Muscle of arm (tissue), 12 donors: ENCODE results near the gene PRPF6. TPM values are rescaled to one million over a fixed set of nuclear protein-coding genes. Genes with fewer than 3 reads are reported as not detected.
A peak's percentile ranks its signal among the peaks of the same experiment; 100 is the strongest.

Experiments
- DNase-seq: peaks from one replicate; pipeline ENCODE4 v3.0.0-alpha.2; 2013
- polyA plus RNA-seq, 12 donors: library from polyadenylated mRNA; unstranded; fragments of 120-200 nt; gene quantifications; one replicate each; pipeline ENCODE4 v1.2.1, GENCODE V29; 2013; ENCODE audit not compliant: insufficient read length in 12 of 12

Gene PRPF6
- polyA plus RNA-seq, 12 donors = 39.8 to 62.5 (median 50.7) TPM; not detected in 1

DNA sequence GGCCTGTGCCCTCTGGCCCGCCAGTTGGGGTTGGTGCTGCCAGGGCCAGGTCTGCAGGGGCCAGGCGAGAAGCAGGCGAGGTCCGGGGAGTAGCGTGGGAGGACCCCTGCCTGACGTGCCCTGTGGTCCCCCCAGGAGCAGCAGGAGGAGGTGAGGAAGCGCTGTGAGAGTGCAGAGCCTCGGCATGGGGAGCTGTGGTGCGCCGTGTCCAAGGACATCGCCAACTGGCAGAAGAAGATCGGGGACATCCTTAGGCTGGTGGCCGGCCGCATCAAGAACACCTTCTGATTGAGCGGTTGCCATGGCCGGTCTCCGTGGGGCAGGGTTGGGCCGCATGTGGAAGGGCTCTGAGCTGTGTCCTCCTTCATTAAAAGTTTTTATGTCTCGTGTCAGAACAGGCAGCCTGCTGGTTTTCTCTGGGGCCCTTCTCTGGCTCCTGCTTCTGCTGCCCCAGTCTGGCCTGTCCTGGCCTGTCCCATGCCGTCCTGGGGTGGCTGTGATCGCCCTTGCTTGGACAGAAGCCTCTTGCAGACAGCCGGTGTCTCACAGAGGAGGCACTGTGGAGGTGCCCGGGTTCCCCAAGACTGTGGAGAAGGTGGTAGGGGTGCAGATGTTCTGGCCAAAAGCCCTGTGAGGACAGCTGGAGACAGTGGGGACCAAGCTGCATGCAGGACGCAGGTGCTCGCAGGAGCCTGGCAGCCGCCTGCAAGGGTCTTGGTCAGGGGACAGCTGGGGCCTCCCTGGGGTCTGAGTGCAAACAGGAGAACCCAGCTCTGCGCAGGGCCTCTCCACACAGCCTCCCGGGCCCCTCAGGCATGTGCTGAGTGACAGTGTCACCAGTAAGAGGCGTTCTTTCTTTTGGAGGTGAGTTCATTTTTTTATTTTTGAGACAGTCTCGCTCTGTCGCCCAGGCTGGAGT is 52.0 kb downstream of the PRPF6 start:
- DNase-seq = no peak

DNA sequence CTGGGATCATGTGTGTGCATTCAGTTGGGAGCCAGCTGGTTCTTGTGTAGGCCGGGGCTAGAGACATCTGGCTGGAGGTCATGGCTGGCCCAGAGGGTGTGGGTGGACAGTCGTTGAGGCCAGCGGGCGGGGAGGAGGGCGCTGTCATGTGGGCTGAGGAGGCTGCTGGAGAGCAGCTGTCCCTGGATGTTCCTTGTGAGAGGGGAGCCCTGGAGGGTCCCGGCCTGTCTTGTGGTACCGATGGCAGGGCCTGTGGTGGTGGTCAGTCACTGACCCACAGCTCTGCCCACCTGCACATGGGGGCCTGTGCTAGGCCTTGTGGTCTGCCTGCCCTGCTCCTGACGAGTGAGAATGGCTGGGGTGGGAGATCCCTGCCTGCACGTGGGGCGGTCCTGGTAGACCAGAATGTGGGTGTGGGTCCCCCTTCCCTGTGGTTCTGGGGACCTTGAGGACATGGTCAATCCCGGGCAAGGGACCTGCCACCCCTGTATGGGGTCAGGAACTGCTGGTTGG is 53.1 kb downstream of the PRPF6 start:
- DNase-seq = no peak

DNA sequence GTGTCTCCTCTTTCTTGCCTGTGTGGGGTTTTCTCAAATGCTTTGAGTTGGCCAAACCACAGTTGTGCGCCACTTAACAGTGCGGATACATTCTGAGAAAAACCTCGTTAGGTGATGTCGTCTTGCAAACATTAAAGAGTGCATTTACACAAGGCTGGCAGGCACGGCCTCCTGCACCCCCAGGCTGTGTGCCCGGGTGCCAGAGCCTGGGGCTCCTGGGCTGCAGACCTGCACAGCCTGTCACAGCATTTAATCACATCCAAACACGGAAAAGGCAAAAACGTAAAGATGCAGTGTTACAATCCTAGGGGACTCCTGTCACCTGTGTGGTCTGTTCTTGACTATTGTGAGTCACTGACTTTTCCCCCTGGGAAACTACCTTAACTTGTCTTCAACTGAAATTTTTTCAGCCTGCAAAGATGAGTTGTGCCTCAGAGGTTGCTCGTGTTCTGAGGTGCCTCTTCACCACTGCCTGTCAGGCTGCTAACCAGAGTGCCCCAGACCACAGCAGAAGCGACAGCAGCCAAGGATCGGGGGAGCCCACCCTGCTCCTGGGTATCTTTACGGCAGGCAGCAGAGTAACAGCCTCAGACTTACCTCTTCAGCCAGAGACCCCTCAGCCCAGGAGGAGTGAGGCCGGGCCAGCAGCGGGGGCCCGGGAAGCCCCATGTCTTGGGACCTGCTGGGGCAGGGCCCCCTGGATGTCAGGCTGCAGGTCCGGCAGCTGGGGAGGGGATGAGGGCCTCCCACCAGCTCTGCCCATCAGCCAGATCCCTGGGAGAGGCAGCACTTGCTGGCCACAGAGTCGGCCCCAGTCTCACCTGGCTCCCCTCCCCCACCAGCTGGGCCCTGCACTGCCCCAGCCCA is 54.4 kb downstream of the PRPF6 start:
- no peak for DNase-seq

DNA sequence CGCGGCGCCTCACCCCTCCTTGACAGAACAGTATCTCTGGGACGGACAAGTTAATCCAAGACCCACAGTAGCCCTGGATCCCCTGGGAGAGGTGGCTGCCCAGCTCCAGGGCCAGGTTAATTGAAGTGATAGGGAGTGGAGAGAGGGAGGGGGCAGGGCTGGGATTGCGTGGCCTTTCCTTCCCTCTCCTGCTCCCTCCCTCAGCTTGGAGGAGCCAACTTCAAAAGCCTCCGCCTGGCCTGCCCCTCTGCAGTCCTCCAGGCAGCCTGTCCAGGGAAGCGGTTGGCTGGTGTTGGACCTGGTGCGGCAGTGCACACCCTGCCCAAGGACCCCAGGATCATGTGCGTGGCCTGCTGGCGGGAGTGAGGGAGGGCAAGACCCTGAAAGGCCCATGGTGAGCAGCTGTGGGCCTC is 55.0 kb downstream of the PRPF6 start, which contains the start of gene C20orf204:
TSS of gene C20orf204 (plus strand) at position 250 of the 413 bp plus-strand sequence. CDS start at position 392, 142 bp downstream.
- DNase-seq = no peak

DNA sequence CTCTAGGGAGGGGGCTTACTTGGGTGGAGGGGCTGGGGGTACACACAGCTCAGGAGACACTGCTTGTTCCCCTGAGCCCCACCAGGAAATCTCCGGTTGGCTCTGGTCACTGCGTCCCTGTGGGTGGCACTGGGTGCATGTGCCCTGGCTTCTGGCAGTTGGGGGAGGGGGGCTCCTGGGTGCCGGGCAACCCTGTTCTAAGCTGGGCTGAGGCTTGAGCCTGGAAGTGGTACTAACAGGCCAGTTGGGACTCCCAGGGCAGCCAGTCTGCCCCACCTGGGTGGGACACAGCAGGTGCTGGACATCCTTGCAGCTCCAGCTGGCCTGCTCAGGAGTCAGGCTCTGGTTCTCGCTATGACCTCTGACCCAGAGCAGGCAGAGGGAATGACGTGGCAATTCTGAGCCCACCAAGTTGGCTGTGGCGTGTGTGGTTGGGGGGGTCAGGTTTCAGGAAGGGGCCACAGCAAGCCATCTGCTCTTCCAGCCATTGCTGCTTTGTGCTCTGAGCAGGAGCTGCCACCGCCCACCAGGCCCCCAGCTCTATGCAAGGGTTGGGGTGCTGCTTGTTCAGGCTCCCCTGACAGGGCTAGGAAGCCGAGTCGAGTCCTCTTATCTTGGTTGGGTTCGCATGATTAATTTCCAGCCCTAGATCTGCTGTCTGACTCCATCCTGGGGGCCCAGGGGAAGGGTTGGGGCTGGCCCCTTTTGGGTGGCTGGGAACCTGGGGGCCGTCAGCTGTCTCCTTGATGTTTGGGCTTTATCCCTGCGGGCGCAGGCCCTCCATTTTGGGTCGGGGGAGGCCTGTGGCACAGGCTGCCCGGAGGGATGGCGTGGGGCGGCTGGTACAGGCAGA is 55.6 kb downstream of the PRPF6 start:
- no peak for DNase-seq

DNA sequence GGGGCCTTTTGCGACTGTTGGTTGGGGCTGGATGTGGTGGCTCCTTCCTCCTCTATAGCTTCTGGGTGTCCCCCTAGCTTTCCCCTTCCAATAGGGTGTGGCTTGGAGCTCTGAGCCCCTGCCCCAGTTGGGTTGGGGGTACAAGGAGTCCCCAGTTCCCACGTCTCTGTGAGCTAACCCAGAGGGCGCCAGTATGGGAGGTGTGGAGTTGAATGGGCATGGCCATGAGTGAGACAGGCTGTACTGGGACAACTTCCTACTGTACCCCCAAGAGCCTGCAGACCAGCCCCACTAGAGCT is 56.2 kb downstream of the PRPF6 start:
- DNase-seq = no peak

DNA sequence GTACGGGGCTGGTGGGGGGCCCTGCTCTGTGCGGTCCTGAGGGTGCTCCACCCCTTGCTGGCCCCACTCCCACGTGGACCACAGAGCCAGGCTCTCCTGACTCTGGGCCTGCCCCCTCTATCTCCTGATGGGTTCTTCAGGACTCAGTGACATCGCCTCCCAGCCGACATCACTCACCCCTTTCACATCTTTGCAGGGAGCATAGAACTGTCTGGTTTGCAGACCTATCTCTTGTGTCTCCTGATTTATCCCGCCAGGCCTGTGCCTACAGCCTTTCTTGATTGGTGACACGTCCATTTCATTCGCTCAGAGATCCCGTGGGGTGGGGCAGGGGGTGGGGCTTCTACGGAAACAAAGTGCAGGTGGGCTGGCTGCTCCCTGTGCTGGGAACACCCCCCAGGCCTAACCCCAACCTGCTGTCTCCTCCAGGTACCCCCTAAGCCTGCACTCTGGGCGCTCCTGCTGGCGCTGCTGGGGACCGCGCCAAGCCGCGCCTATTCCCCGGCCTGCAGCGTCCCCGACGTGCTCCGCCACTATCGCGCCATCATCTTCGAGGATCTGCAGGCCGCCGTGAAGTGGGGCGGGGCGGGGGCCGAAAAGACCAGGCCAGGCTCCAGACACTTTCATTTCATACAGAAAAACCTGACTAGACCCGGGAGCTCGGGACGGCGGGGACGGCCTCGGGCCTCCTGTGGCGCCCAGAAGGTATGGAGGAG is 56.7 kb downstream of the PRPF6 start:
- DNase-seq = no peak

DNA sequence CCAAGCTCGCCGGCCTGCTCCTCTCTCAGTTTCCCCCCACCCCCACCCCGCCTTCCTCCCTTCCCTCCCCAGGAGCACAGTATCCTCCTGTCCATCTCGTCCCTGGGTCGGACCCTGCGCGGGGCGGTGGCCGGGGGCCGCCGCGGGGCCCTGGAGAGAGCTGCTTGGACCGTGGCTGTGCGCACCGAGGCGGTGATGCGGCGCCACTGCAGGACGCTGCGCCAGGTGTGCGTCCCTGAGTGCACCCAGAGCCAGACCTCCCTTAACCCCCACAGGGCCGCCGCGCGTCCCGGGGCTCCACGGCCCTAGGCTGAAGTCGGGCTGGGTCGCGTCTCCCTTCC is 57.3 kb downstream of the PRPF6 start:
- DNase-seq = no peak

DNA sequence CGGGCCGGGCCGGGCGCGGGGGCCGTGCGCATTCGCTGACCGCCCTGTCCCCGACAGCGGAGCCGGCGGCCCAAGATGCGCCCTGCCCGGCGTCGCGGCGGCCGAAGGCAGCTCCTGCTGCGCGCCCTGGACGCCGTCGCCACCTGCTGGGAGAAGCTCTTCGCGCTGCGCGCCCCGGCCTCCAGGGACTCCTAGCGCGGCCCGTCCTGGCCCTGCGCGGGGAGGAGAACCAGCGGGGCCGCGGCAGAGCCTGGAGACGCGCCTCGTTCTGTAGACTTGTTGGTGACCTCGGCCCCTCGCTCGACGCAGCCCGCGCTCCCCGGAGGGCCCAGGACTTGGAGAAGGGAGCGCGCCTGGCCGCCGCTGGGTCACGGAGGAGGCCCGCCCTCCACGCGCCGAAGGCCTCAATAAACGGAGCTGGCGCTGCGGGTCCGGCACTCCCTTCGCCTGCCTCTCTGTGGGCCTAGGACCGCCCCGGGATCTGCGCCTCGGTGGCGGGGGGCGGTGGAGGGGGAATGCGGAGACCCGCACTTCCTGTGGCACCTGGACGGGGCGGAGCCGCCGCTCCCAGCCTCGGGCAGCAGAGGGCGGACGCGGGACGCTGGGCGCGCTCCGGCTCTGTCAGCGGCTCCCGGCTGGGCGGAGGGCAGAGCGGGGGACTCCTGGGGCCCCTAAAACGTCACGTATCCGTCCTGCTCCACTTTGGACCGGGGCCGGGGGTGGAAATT is 57.8 kb downstream of the PRPF6 start:
- peak; percentile 53 for DNase-seq

DNA sequence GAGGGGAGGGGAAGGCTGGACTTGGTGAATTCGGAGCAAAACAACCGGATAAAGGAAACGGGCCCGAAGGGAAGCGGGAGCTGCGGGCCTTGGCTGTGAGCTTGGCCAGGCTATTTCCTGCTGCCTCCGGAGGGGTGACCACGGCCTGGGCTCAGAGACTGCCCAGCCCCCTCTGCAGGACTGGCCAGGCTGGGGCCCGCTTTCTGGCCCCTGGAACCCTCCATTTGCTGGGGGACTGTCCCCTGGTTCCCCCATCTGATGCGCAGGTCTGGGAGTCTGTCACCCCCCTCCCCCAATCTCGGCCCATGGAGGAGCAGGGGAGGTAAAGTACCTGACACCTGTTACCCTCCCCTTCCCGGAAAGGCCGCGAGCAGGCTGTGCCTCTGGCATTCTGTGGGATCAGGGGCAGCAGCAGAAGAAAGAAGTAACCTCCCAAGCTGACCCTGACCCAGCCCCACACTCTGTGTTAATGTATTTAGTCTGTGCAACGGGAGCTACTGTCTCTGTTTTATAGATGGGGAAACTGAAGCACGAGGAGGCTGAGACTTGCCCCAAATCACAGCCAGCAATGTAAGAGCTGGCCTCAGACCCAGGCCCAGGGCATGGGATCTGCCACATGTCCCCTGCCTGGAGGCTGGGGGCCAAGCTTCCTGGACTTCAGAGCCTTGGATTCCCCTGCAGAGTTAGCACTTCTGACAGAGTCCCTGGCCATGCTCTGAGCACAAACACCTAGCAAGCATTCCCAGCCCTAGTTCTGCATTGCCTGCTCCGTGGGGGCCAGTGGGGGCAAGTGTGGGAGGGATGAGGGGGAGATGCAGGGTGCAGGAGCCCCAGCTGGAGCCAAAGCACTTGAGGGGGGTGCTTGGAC is 58.6 kb downstream of the PRPF6 start:
- DNase-seq = no peak

DNA sequence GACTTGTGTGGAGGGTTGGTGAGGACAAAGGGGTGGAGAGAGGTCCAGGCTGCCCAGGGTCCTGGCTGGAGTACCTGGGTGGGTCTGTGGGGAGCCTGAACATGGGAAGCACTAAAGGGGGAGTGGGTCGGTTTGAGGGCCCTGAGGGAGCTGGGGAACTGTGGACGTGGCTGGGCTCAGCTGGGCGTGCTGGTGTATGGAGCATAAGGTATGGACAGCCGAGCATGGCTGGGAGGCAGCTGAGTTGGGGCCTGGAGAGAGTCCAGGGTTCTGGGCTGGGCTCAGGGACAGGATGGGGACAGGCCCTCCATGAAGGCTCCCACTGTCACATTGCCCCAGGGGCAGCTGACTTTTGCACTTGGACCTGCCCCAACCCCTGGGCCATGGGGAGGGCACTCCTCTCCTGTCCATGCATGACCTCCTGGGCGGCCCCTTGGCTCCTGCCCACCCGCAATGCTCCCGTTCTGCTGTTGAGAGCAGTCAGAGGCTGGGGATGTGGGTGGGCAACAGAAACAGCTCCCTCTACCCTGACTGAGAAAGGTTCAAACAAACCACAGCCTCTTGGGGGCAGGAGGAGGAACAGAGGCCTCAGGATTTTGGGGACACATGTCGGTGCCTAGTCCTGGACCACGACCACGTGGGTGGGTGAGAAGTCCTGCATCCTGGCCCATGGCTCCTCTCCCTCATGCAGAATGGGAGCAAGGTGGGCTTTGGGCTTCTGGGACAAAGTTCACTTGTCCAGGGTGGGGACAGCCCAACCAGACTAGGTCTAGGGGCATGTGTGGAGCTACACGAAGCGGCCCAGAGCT is 59.5 kb downstream of the PRPF6 start:
- DNase-seq = no peak

DNA sequence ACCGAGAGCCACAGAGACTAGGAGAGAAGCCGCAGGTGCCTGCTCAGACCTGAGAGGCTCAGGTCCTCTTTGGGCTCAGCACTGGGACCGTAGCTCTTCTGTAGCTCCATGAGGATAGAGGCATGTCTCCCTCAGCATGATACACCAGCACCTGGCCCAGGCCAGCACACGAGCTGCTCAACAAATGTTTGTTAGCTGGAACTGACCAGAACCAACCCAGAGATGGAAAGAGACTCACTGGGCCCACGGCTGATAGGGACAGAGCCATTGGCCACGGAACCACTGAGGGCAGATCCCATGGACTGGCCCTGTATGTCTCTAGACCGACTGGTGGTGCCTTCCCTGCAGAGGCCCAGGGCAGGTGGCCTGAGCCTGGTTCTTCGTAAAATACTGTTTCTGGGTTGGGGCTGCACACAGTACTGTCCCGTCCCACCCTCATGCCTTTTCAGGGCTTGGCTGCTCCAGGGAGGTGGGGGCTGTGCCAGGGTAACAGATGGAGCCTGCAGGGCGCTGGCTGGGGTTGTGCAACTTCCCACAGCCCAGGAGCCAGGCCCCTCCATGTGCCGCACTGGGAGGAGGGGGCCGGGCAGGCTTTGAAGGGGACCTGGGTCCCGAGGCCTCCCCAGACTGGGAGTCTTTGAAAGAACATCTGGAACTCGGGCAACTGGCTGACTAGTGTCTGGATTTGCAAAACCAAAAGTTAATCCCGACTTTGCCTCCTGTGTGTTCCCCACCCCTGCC is 60.3 kb downstream of the PRPF6 start:
- DNase-seq = no peak

DNA sequence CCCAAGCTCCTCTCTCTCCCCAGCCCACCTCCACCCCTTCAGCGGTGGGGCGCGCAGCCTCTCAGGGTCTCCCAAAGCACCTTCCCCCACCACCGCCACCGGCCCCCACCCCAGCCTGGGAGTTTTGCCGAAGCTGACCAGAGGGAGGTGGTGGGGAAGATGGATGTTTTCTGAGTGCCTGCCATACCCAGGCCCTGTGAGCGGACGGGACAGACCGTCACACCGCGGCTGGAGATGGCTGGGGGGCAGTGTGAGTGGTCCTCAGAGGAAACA is 60.8 kb downstream of the PRPF6 start:
- no peak for DNase-seq

DNA sequence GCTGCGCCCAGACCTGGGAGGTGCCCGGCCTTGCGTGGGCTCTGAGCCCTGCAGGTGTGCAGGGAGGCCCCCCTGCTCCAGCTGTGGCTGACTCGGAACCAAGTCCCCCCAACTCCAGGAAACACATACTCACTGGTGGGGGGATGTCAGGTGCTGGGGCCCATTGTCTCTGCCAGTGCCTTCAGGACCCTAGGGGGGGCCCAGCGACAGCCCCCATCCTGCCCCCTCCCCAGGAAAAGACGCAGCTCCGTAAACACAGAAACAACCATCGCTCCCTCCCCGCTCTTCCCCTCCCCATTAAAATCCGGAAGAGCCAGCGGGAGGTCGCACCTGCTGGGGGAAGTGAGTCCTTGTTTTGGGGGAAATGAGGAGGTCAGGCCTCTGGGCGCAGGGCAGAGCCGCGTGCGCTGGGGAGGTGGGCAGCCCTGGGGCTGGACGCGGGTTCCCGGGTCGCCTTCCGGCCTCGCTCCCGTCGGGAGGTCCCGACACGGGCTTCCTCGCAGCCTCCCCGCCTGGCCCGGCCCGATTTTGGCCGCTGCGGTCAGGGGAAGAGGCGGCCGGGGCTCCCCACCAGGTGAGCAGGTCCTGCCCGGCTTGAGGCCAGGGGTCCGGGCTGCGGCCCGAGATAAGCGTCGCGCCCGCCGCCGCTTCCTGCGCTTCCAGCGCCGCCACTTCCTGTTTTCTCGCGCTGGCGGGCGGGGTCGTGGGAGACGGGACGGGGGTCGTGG is 61.3 kb downstream of the PRPF6 start:
- no peak for DNase-seq

DNA sequence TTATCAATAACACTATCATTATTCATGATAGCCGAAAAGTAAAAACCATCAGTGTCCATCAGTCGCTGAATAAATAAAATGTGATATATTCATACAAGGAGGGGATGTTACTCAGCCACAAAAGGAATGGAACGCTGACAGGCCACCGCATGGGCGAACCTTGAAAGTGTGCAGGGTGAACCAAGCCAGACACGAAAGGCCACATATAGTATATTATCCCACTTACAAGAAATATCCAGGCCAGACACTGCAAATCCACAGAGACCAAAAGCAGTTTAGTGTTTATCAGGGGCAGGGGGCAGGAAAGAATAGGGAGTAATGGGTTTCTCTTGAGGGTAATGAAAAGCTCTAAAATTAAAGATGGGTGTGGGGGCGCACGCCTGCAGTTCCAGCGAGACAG is 62.8 kb downstream of the PRPF6 start:
- DNase-seq = no peak

DNA sequence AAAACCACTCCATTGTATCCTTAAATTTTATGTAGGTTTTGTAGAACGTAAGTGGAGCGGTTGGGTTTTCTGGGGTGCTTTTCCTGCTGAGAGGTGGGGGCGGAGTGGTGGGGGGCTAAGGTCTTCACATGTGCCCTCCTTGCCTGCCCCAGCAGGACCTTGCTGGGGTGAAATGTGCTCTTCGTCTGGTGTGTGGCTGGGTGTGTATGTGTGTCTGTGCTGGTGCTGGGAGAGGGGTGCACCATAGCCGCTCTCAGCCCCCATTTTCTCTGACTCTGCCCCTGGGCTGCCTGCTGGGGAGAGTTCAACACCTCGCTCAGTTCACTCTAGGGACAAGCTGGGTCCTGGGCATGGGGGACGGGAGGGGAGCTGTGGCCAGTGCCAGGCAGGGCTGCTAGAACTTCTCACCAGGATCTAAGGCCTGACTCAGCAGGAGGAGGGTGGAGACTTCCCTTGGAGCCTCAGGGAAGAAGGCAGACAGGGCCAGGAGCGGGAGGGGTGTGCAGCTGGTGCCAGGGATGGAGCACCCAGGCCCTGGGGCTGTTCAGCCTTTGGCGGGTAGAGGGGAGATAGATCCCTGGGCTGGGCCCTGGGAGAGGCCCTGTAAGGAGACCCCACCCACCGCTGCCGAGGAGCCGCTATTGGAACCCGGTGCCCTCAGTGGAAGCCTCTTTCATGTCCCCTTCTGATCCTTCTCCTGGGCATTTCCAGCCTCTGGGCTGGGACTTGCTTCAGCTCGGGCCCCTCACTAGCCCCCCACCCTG is 63.7 kb downstream of the PRPF6 start:
- no peak for DNase-seq
